ENCODE measurements around the gene CREB3L1. TPM values are rescaled to one million over a fixed set of nuclear protein-coding genes. Genes with fewer than 3 reads are reported as not detected.

The CREB3L1 gene
- total RNA-seq, 2 donors from 2014 or later, result 8.8 to 9.9 TPM

DNA sequence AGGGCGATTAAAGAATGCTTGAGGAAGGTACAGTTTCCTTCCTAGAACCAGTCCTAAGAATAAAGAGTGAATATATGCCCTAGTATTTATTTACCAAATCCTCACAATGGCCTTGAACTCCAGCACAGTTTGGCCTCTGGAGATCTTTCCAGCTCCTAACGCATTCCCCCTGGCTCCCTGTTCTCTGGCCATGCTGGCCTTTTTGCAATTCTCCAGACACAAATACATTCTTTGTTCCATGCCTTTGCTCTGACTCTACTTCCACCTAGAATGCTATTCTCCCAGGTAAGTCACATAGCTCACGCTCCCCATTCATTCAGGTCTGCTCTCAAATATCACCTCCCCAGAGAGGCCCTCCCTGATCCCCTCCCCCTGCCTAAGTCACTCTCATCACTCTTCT is 66.1 kb downstream of the CREB3L1 start:
- Mint-ChIP-seq H3K27ac (peak overlapping the region; percentile 4), H3K9me3 (no peaks in the 10 kb centered on the region), H3K4me1 (peaks cover 55% of the 10 kb centered on the region), H3K36me3 (ENCODE audit: low read depth) (no peaks in the 10 kb centered on the region), H3K4me3 (no peak overlapping the region), H3K27me3 (ENCODE audit: insufficient read depth) (peaks cover 36% of the 10 kb centered on the region)
- Histone ChIP-seq H3K4me3 (ENCODE audit: low read length) (no peak overlapping the region), H3K27me3 (ENCODE audit: control insufficient read depth, insufficient read depth, low read length, poor library complexity, severe bottlenecking) (peaks cover 17% of the 10 kb centered on the region), H3K9ac (ENCODE audit: extremely low read depth, low read length, poor library complexity, severe bottlenecking) (no peak overlapping the region), H3K36me3 (ENCODE audit: control insufficient read depth, insufficient read depth, low read length) (no peaks in the 10 kb centered on the region), H3K4me1 (ENCODE audit: control insufficient read depth, insufficient read depth, low read length) (peaks cover 18% of the 10 kb centered on the region), H3K9me3 (ENCODE audit: control insufficient read depth, low read length) (no peaks in the 10 kb centered on the region), H3K27ac (ENCODE audit: low read depth, low read length) (no peak overlapping the region)
- TF ChIP-seq, protein P1, sequence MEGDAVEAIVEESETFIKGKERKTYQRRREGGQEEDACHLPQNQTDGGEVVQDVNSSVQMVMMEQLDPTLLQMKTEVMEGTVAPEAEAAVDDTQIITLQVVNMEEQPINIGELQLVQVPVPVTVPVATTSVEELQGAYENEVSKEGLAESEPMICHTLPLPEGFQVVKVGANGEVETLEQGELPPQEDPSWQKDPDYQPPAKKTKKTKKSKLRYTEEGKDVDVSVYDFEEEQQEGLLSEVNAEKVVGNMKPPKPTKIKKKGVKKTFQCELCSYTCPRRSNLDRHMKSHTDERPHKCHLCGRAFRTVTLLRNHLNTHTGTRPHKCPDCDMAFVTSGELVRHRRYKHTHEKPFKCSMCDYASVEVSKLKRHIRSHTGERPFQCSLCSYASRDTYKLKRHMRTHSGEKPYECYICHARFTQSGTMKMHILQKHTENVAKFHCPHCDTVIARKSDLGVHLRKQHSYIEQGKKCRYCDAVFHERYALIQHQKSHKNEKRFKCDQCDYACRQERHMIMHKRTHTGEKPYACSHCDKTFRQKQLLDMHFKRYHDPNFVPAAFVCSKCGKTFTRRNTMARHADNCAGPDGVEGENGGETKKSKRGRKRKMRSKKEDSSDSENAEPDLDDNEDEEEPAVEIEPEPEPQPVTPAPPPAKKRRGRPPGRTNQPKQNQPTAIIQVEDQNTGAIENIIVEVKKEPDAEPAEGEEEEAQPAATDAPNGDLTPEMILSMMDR (conservative IDR thresholded peaks at IDR 0.05), result no peak
- 79 to 89% methylated on average over 2 to 3 of the region's 3 CpGs for WGBS, 2 experiments (ENCODE audit: insufficient coverage in 1 of 2, insufficient read length in 1 of 2)
- DNase-seq, result peak; percentile 54

DNA sequence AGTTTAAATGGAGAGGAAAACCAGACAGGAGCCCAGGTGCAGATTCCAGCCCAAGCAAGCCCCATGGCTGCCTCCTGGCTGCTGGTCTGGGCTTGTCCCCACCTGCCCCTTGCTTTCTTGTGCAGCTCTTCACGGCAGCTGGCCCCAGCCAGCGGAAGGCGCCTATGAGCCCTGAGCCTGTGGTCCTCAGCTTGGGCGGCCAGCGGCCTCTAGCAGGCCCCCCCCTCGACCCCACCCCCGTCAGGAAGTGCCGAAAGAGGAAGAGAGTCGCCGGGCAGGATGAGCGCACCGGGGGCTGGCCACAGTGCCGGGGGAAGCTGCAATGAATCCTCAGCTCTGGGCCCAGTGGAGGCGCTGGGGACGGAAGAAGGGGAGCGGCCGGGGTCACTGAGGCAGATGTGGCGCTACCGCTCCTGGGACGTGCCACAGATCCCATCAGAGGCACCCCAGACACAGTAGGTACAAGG is 67.7 kb downstream of the CREB3L1 start:
- H3K9me3 ChIP-seq (ENCODE audit: control insufficient read depth, low read length), result no peaks in the 10 kb centered on the region
- WGBS, 2 experiments (ENCODE audit: insufficient coverage in 1 of 2, insufficient read length in 1 of 2), result 71 to 80% methylated on average over 10 to 20 of the region's 20 CpGs
- peak; percentile 82 for DNase-seq
- no peak overlapping the region for H3K4me3 ChIP-seq (ENCODE audit: low read length)
- peaks cover 16% of the 10 kb centered on the region for H3K4me1 ChIP-seq (ENCODE audit: control insufficient read depth, insufficient read depth, low read length)
- no peaks in the 10 kb centered on the region for H3K36me3 ChIP-seq (ENCODE audit: control insufficient read depth, insufficient read depth, low read length)
- TF ChIP-seq, protein P1 (conservative IDR thresholded peaks at IDR 0.05), result peak; percentile 44
- peaks cover 32% of the 10 kb centered on the region for H3K27me3 Mint-ChIP-seq (ENCODE audit: insufficient read depth)
- H3K9me3 Mint-ChIP-seq, result no peaks in the 10 kb centered on the region
- peak overlapping the region; percentile 14 for H3K4me3 Mint-ChIP-seq
- no peak overlapping the region for H3K9ac ChIP-seq (ENCODE audit: extremely low read depth, low read length, poor library complexity, severe bottlenecking)
- H3K27ac ChIP-seq (ENCODE audit: low read depth, low read length), result no peak overlapping the region
- H3K27me3 ChIP-seq (ENCODE audit: control insufficient read depth, insufficient read depth, low read length, poor library complexity, severe bottlenecking), result peaks cover 17% of the 10 kb centered on the region
- H3K36me3 Mint-ChIP-seq (ENCODE audit: low read depth), result no peaks in the 10 kb centered on the region
- peaks cover 53% of the 10 kb centered on the region for H3K4me1 Mint-ChIP-seq
- H3K27ac Mint-ChIP-seq, result no peak overlapping the region

DNA sequence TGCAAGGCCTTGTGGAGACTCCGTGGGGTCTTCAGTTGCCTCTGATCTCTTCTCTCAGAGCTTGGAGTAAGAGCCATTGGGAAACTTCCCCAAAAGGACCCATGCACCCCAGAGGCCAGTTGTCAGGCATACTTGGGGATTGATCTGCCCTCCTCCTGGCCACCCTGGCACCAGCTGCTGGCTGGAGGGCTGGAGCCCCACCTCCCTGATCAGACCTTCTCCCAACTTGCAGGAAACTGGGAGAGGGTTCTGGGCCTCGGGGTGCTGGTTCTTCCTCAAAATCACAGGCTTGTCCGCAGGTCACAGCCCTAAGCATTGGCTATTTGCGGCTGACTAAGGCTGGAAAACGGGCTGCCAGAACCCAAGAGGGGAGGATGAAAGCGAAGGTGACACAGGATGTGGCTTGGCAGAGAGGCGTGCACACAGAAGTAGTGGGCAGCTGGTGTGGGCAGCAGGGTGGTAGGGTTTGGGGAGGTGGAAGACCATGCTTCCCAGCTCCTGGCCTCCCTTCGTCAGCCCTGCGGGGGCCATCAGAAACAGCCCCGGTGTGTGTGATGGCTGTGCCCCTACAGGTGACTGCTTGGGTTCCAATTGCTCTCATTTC is 68.5 kb downstream of the CREB3L1 start:
- Mint-ChIP-seq H3K36me3 (ENCODE audit: low read depth) (no peaks in the 10 kb centered on the region), H3K4me3 (peak overlapping the region; percentile 69), H3K27me3 (ENCODE audit: insufficient read depth) (peaks cover 27% of the 10 kb centered on the region), H3K27ac (no peak overlapping the region), H3K9me3 (no peaks in the 10 kb centered on the region), H3K4me1 (peaks cover 55% of the 10 kb centered on the region)
- H3K4me3 ChIP-seq (ENCODE audit: low read length), result no peak overlapping the region
- no peaks in the 10 kb centered on the region for H3K36me3 ChIP-seq (ENCODE audit: control insufficient read depth, insufficient read depth, low read length)
- no peak overlapping the region for H3K27ac ChIP-seq (ENCODE audit: low read depth, low read length)
- 91 to 100% methylated on average over 4 to 10 of the region's 10 CpGs for WGBS, 2 experiments (ENCODE audit: insufficient coverage in 1 of 2, insufficient read length in 1 of 2)
- H3K9me3 ChIP-seq (ENCODE audit: control insufficient read depth, low read length), result no peaks in the 10 kb centered on the region
- peaks cover 16% of the 10 kb centered on the region for H3K4me1 ChIP-seq (ENCODE audit: control insufficient read depth, insufficient read depth, low read length)
- H3K27me3 ChIP-seq (ENCODE audit: control insufficient read depth, insufficient read depth, low read length, poor library complexity, severe bottlenecking), result peaks cover 17% of the 10 kb centered on the region
- no peak overlapping the region for H3K9ac ChIP-seq (ENCODE audit: extremely low read depth, low read length, poor library complexity, severe bottlenecking)
- DNase-seq, result no peak
- TF ChIP-seq, protein P1 (conservative IDR thresholded peaks at IDR 0.05), result no peak

All from endodermal cell (in vitro differentiated cells).